ENCODE measurements around the gene ZNF333.
"Not testable (repeated sequence)": the region's sequence is repeated elsewhere in the genome, so short reads cannot be mapped to it uniquely, and the experiment has no call there.

The ZNF333 gene

DNA sequence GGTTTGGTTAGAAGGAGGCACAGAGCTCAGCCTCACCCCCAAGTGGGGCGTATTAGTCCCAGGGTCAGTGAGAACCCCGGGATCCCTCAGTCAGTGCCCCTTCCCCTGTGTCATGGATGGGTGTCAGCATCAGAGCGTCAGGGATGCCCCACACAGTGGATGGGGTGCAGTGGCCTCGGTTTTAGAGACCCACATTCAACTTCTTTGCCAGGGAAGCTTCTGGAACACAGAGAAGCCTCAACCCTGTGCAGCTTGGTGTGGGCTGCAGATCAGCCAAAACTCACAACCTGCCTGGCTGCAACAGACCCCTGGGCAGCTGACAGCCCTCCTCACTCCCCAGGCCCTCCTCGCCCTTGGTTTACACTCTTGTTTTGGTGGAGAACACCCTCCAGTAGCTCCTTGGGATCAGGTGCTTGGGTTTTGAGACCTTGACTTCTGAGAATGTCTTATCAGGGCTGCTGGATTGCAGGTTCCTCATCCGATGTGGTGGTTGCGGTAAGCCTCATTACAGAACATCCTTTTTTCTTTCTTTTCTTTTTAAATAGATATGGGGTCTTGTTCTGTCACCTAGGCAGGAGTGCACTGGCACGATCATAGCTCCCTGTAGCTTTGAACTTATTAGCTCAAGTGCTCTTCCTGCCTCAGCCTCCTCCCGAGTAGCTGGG lies 11.0 kb downstream of the ZNF333 start:
- DNase-seq, result no peak

DNA sequence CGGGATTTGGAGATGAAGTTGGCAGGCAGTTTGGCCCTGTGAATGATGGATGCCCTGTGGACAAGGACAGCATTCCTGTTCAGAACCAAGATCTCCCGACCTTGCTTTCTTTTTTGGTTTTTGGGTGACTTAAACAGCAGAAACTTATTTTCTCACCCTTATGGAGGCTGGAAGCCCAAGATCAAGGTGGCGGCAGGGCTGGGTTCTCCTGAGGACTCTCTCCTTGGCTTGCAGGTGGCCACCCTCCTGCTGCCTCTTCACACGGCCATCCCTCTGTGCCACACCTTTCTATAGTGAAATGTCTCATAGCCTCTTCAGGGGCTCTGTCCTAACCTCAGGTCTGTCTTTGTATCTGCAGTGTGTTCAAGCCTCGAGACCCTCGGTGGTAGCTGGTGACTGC lies 14.0 kb downstream of the ZNF333 start:
- DNase-seq, result no peak

GRCh38 chr19:14704450-14704849 lies 14.6 kb downstream of the ZNF333 start:
- no peak for DNase-seq

DNA sequence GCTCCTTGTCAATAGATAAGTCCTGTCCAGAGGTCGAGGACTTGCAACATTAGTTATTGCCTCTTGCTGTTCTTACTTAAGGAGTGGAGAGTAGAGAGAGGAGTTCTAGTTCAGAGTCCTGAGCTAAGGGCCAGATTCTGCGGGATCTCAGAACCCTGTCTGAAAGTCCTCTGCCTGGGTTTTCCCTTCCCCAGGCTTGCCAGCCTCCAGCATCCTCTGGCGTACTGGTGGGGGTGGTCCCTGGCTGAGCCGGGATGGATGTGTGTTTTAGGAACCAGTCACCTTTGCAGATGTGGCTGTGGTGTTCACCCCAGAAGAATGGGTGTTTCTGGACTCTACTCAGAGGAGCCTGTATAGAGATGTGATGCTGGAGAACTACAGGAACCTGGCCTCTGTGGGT lies 26.0 kb downstream of the ZNF333 start:
- no peak for DNase-seq

DNA sequence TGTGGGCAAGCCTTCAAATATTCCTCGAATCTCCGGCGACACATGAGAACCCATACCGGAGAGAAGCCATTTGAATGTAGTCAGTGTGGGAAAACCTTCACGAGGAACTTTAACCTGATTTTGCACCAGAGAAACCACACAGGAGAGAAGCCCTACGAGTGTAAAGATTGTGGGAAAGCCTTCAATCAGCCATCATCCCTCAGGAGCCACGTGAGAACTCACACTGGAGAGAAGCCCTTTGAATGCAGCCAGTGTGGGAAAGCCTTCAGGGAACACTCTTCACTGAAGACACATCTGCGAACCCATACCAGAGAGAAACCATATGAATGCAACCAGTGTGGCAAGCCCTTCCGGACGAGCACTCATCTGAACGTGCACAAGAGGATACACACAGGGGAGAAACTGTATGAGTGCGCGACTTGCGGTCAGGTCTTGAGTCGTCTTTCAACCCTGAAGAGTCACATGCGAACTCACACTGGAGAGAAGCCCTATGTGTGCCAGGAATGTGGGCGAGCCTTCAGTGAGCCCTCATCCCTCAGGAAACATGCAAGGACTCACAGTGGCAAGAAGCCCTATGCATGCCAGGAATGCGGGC lies 28.8 kb downstream of the ZNF333 start:
- no peak for DNase-seq

GRCh38 chr19:14719162-14719561 lies 29.3 kb downstream of the ZNF333 start:
- DNase-seq, result no peak

DNA sequence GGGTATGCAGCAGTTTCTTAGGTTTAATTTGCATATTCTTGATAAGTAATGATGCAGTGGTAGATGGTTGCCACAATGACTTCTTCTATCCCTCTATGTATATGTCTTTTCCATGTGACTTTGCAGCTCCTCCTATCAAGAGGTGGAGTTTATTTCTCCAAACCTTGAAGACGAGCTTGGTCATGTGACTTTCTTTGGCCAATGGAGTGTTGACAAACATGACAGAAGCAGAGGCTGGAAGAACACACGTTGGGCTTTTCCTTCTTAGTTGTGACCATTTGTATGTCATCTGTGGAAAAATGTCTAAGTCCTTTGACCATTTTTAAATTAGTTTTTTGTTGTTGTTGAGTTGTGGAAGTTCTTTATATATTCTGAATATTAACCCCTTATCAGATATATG lies 32.3 kb downstream of the ZNF333 start:
- no peak for DNase-seq

DNA sequence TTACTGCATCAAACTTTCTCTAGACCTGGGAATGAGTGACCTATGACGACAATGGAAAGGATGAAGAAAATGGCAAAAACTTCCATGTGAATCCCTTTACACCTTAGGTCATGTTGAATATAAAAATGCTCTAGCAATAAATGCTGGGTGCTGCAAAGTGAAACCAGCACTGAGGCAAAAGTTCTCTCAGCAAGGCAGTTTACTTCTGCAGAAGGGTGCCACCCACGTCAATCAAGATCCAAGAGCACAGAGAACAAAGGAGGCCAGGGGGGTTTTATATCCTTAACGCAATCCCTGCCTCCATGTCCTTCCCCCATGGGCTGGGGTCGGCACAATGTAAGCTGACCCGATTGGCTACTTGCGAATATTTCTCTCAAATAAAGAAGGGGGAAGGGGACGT lies 38.7 kb downstream of the ZNF333 start:
- no peak for DNase-seq

- DNase-seq, result no peak
Observed at GRCh38 chr19:14731200-14731599, 41.4 kb downstream of the ZNF333 start.

DNA sequence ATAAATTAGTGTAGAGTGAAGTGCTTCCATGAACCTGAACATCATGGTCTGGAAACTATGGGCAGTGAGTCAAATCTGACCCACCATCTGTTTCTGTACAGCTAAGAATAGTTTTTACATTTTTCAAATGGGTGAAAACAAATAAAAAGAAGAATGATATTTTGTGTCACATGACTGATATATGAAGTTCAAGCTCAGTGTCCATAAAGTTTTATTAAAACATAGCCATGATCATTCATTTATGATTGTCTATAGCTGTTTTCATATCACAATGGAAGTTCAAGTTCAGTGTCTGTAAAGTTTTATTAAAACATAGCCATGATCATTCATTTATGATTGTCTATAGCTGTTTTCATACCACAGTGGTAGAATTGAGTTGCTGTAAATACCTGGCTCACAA lies 42.7 kb downstream of the ZNF333 start:
- no peak for DNase-seq

DNA sequence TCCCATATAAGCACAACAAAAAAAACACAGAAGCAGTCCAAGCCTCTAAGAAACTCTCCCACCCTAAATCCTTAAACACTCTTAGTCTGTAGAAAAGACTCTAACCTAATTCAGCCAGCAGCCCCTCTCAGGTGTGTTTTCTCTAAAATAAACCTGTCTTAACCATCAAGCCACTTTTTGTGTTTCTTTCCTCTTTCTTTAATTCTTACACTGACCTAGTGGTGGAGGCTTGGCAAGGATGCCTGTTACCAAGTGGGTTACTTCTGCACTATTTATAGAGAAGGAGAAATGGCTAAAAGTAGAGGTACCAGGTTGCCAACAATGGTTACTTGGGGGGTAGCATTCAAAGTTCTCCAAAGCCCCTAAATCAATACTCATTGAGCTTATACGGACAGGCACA lies 43.7 kb downstream of the ZNF333 start:
- no peak for DNase-seq

DNA sequence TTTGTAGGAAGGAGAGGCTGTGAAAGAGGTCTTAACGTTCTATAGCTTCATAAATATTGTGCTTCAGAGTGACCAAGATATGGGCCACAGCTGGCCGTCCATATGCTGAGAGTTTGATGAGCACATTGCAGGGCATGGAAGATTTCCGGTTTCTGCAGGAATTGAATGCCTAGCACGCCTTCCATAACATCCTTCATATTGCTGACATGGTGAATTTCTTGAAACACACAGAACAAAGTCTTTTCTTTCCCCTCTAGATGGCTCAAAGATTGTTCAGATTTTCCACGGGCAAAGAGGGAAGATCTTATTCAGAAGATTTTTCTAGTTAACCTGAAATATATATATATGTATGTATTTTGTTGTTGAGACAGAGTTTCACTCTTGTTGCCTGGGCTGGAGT lies 46.1 kb downstream of the ZNF333 start:
- no peak for DNase-seq

DNA sequence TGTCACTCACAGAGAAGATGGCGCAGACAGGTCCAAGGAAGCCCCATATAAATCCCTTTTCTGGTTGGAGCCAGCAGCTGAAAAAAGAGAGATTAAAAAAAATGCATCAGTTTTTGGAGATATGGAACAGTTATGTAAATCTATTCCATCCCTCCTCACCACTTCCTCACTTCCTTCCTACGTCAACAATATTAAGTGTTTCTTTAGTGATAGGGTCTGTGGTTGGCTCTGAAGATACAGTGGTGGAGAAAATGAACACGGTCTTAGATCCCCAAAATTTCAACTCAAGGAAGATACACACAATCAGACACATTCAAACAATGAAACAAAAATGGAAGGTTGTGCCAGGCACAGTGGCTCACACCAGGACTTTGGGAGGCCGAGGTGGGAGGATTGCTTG lies 57.0 kb downstream of the ZNF333 start:
- DNase-seq, result no peak

DNA sequence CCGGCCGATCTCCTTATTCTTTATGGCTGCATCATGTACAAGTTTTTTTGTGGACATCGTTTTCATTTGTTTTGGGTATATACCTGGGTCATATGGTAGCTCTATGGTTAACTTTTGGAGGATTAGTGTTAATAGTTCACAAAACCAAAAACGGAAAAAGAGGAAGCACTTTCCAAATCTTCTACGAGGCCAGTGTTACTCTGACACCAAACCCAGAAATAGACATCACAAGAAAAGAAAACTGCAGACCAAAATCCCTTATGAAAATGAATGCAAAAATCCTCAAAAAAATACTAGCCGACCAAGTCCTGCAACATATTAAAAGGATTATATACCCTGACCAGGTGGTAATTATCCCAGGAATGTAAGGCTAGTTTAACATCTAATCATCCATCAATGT lies 58.8 kb downstream of the ZNF333 start:
- no peak for DNase-seq

DNA sequence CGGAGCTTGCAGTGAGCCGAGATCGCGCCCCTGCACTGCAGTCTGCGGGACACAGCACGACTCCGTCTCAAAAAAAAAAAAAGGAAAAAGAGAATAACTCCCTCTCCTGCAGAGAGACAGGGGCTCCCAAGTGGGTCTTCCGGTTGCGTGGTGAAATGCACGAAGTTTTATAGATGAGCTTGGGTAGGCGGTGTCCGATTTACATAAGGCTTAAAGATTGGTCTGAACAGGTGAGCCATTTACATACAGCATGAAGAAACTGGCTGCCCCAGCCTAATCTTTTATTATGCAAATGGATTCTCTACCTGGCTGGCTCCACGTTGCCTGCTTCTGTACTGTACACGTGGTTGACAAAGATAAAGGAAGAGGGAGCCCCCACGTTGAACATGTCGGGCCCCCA lies 69.0 kb downstream of the ZNF333 start:
- no peak for DNase-seq

DNA sequence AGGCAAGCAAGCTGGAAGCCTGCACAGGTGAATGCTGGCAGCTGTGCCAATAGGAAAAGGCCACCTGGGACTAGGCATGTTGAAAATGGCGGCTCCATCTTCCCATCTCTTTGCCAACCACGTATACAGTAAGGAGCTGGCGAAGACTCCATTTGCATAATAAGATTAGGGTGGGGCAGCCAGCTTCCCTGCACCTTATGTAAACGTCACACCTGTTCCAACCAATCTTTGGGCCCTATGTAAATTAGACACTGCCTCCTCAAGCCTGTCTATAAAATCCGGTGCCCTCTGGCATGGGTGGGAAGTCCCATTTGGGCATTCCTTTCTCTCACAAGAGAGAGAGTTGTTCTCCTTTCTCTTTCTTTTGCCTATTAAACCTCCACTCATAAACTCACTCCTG lies 71.8 kb downstream of the ZNF333 start:
- no peak for DNase-seq

- no peak for DNase-seq
Observed at GRCh38 chr19:14762111-14762510, 72.3 kb downstream of the ZNF333 start.

DNA sequence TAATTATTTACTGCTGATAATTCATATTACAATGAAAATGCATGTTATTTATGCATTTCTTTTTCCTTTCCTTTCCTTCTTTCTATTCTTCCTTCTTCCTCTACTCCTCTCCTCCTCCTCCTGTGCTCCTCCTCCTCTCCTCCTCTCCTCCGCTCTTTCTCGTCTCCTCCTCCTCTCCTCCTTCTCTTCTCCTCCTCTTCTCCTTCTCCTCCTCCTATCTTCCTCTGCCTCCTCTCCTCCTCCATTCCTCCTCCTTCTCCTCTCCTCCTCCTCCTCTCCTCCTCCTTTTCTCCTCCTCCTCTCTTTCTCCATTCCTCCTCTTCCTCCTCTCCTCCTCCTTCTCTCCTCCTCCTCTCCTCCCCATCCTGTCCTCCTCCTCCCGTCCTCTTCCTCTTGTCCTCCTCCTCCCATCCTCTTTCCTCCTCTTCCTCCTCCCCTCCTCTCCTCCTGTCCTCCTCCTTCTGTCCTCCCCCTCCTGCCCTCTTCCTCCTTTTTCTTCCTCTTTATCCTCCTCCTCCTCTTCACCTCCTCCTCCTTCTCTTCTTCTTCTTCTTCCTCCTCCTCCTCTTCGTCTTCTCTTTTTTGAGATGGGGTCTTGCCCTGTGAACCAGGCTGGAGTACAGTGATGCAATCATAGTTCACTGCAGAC lies 73.8 kb downstream of the ZNF333 start:
- no peak for DNase-seq

DNA sequence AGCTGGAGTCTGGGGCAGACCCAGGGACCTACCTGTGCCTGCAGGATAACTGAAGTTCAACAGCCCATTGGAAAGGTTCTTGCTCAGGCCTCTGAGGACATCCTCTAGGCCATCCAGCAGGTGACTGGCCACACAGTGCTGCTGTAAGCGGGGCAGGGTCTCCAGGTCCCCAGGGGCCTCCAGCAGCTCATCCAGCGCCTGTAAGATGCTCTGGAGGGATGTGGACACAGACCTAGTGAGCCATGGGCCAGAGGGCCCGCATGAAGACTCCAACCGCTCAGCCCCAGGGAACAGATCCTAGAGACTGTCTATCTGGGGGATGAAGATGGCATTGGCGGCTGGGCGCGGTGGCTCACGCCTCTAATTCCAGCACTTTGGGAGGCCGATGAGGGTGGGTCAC lies 74.6 kb downstream of the ZNF333 start:
- no peak for DNase-seq

GRCh38 chr19:14765403-14765802 lies 75.6 kb downstream of the ZNF333 start:
- not testable (repeated sequence) for DNase-seq

DNA sequence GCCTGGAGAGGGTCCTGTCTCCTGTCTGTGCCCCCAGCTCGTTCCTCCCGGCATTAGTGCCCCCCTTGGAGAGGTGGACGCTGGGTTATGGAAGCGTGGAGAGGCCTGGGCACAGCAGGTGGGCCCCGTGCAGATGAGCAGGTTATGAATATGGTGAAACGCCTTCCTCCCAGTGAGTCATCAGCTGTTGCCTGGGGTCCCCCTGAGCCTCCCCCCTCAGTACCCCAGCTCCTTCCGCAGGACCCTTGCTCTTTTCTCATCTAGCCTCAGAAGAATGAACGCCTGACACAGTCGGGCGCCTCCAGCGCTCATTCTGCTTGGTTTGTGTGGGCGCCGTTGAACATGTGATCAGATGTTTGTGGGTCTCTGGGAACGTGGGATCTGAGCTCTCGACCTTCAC lies 76.0 kb downstream of the ZNF333 start:
- not testable (repeated sequence) for DNase-seq

GRCh38 chr19:14767466-14767971 lies 77.7 kb downstream of the ZNF333 start:
- no peak for DNase-seq

- no peak for DNase-seq
Observed at GRCh38 chr19:14768001-14768400, 78.2 kb downstream of the ZNF333 start.

GRCh38 chr19:14769201-14769600 lies 79.4 kb downstream of the ZNF333 start:
- DNase-seq, result no peak

GRCh38 chr19:14770136-14770535 lies 80.3 kb downstream of the ZNF333 start:
- no peak for DNase-seq

Data from kidney glomerular epithelial cell (primary cell).